Posterior vena cava (tissue), 2 donors: Measurements from ENCODE around the gene CLDN8. TPM values are rescaled to one million over a fixed set of nuclear protein-coding genes. Genes with fewer than 3 reads are reported as not detected.

ENCODE experiments used
- DNase-seq: peaks from one replicate; pipeline ENCODE4 v3.0.0-alpha.2; 2020; ENCODE audit warnings: low spot score
- intact Hi-C, 2 donors: fragments of 100-400 bp; cut with DNase I; formaldehyde crosslinking; loops; one replicate each; pipeline versions ENCODE4 v1.14.1 to v1.14.2; 2022 to 2023
- total RNA-seq, 2 donors: library from RNA; stranded (reverse); fragmentation: NEBNext Ultra II Directional; extraction: Animal tissue kit (Norgen Biotek cat#: 25700); gene quantifications; one replicate each; pipeline ENCODE4 v1.2.1, GENCODE V29; 2021
- donor health status: DM: yes; HTN: yes; CAD: no.
- donor health status: DM: yes; HTN: yes; CAD: no.

The CLDN8 gene
- total RNA-seq, 2 donors from 2014 or later: not detected

DNA sequence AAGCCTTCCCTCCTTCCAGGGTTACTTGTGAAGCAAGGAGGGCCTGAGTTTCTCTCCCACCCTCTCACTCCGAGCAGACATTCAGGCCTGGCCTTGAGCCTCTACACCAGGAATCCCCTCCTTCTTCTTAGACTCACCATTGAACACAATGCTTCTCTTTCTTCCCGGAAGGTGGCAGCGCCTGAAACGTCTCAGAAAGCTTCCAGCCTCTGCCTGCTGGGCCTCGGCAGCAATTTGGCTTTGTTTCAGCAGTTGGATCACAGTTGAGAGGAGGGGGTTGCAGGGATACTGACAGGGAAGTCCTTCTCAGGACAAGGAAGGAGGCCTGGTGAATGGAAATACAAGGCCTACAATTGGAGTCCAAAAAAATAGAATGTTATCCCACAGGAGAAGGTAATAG lies 6.3 kb downstream of the CLDN8 start:
- DNase-seq: no peak
- intact Hi-C loops: no loop called here

DNA sequence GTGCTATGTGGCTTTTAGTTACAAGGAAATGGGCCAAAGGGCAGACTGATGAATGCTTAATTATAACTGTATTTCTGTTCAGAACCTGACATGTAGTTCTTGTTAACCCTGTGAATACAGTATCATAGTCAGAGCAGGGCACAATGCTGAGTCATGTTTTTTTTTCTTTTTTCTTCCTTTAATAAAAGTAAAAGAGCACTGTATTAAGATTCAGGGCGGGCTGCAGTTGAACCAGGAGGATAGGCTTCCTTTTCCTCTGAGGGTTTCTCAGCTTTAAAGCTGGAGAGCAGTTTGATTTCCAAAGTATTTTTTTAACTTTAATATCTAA lies 8.7 kb downstream of the CLDN8 start:
- no peak for DNase-seq
- intact Hi-C loops: no loop called here

- intact Hi-C loops: no loop called here
- no peak for DNase-seq
Observed at GRCh38 chr21:30206551-30207251, 9.2 kb downstream of the CLDN8 start.

GRCh38 chr21:30200000-30200399 lies 15.9 kb downstream of the CLDN8 start:
- no peak for DNase-seq
- intact Hi-C loops: no loop called here

GRCh38 chr21:30194701-30195299 lies 21.1 kb downstream of the CLDN8 start:
- DNase-seq: no peak
- intact Hi-C loops: no loop called here

DNA sequence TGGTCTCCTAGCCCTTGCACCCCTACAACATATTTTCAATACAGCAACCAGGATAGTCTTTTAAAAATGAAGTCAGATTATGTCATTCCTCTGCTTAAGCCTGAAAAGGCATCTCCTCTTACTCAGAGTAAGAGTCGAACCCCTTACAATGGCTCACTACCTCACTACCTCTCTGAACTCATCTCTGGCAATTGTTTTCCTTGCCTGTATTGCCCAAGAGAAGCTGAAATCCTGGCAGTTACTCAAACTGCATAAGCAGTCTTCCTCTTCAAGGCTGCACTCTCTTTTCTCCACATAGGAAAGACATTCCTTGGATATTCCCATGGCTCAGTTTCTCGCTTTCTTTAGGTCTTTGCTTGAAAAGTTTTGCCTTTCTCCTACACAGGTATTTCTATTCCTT lies 22.7 kb downstream of the CLDN8 start:
- DNase-seq: no peak
- intact Hi-C loops: no loop called here

- no peak for DNase-seq
- intact Hi-C loops: no loop called here
Observed at GRCh38 chr21:30190554-30190953, 25.3 kb downstream of the CLDN8 start.

GRCh38 chr21:30189773-30190172 lies 26.1 kb downstream of the CLDN8 start:
- intact Hi-C loops: no loop called here
- DNase-seq: no peak

GRCh38 chr21:30186242-30186641 lies 29.7 kb downstream of the CLDN8 start:
- intact Hi-C loops: no loop called here
- DNase-seq: no peak

GRCh38 chr21:30168086-30168485 lies 47.8 kb downstream of the CLDN8 start:
- DNase-seq: no peak
- intact Hi-C loops: no loop called here

- no peak for DNase-seq
- intact Hi-C loops: no loop called here
Observed at GRCh38 chr21:30166705-30167104, 49.2 kb downstream of the CLDN8 start, which contains the start of gene CLDN17. Gene CLDN17 (minus strand): TSS chr21:30166805. CDS start chr21:30166617, 188 bp downstream.

DNA sequence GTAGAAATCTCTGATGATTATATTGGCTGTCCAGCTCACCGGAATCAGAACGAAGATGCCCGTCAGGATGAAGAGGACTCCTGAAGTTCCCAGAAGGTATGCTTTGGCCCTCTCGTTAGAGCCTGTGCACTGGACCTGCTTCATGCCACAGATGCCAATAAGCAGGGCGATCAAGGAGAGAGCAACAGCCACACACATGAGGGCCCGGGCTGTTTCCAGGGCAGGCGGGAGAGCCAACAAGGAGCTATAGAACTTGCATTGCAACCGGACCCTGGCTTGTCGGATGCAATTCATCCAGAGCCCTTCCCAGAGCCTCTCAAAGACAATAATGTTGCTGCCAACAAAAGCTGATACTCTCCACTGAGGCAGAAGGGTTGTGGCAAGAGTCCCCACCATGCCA lies 49.7 kb downstream of the CLDN8 start:
- intact Hi-C loops: no loop called here
- no peak for DNase-seq

GRCh38 chr21:30164796-30165195 lies 51.1 kb downstream of the CLDN8 start:
- DNase-seq: no peak
- intact Hi-C loops: loop anchor here in 1 of 2 donors (5.0 kb wide), 1 partner anchor 1683 kb away; no protein-coding TSS in a partner anchor

Other genes starting within 250 kb of the CLDN8 start
- not detected for gene CLDN17, start 49.3 kb downstream of the CLDN8 start, total RNA-seq
- not detected for gene KRTAP24-1, start 66.9 kb upstream of the CLDN8 start, total RNA-seq
- gene KRTAP25-1, start 73.4 kb upstream of the CLDN8 start, total RNA-seq: not detected
- not detected for gene KRTAP26-1, start 104.2 kb upstream of the CLDN8 start, total RNA-seq
- not detected for gene KRTAP27-1, start 121.6 kb upstream of the CLDN8 start, total RNA-seq
- gene KRTAP23-1, start 132.5 kb upstream of the CLDN8 start, total RNA-seq: not detected
- not detected for gene KRTAP13-2, start 156.2 kb upstream of the CLDN8 start, total RNA-seq
- not detected for gene KRTAP13-1, start 179.9 kb upstream of the CLDN8 start, total RNA-seq
- gene KRTAP13-3, start 209.8 kb upstream of the CLDN8 start, total RNA-seq: not detected
- not detected for gene KRTAP13-4, start 214.1 kb upstream of the CLDN8 start, total RNA-seq
- gene KRTAP15-1, start 224.2 kb upstream of the CLDN8 start, total RNA-seq: not detected